OCI-LY1 (cell line): ENCODE measurements around the gene GFER.

Experiments
- EZH2 ChIP-seq: fragments of 200-600 bp; sonication (generic), shearing (Covaris generic); IDR thresholded peaks from 2 replicates; pipeline ENCODE4 v1.8.0; 2017; ENCODE audit warnings: borderline replicate concordance, mixed run types, mild to moderate bottlenecking, antibody characterized with exemption, low read length, moderate library complexity, mixed read lengths
- TF ChIP-seq, protein P1 (sequence below): fragments of 200-600 bp; sonication (generic), shearing (Covaris generic); IDR thresholded peaks from 2 replicates; pipeline ENCODE4 v1.5.1; 2017; ENCODE audit warnings: mild to moderate bottlenecking, antibody characterized with exemption, low read length, moderate library complexity, mixed read lengths

DNA sequence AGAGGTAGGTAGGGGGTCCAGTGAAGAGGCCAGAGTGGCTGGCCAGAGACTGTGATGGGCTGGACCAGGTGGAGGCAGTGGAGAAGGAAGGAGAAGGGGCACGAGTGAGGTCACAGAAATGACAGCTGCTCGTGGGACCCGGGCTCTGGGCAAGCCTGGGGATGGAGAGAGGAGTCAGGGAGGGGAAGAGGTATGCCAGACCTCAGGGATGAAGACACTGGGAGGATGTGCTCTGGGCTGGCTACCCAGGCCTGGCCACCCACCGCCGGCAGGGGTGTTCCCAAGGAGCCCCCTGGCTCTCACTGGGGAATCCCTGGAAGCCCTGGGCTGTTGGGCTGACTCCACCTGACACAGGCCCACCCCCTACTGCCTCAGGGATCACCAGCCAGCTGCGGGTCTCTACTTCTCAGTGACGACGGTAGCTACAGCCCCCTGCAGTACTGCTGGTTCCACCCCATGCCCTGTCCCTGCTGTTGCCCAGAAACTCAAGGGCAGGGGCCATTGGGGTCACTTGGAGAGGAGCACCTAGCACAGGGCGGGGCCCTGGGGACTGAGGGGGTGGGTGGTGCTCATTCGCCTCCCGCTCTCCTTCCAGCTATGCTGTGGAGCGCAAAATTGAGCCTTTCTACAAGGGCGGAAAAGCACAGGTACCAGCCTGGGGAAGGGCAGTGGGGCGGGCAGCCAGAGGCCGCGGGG is 10.4 kb upstream of the GFER start:
- TF ChIP-seq, protein P1, sequence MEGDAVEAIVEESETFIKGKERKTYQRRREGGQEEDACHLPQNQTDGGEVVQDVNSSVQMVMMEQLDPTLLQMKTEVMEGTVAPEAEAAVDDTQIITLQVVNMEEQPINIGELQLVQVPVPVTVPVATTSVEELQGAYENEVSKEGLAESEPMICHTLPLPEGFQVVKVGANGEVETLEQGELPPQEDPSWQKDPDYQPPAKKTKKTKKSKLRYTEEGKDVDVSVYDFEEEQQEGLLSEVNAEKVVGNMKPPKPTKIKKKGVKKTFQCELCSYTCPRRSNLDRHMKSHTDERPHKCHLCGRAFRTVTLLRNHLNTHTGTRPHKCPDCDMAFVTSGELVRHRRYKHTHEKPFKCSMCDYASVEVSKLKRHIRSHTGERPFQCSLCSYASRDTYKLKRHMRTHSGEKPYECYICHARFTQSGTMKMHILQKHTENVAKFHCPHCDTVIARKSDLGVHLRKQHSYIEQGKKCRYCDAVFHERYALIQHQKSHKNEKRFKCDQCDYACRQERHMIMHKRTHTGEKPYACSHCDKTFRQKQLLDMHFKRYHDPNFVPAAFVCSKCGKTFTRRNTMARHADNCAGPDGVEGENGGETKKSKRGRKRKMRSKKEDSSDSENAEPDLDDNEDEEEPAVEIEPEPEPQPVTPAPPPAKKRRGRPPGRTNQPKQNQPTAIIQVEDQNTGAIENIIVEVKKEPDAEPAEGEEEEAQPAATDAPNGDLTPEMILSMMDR: no peak
- no peak for TF ChIP-seq EZH2
